ENCODE data around the gene TNNI3.

The TNNI3 gene

GRCh38 chr19:55136399-55137102, 21.0 kb downstream of the TNNI3 start:
- no peak overlapping the region for H3K27ac ChIP-seq (ENCODE audit: poor library complexity, severe bottlenecking)
- ATAC-seq (ENCODE audit: low read depth): no peak
- TF ChIP-seq, protein P1, sequence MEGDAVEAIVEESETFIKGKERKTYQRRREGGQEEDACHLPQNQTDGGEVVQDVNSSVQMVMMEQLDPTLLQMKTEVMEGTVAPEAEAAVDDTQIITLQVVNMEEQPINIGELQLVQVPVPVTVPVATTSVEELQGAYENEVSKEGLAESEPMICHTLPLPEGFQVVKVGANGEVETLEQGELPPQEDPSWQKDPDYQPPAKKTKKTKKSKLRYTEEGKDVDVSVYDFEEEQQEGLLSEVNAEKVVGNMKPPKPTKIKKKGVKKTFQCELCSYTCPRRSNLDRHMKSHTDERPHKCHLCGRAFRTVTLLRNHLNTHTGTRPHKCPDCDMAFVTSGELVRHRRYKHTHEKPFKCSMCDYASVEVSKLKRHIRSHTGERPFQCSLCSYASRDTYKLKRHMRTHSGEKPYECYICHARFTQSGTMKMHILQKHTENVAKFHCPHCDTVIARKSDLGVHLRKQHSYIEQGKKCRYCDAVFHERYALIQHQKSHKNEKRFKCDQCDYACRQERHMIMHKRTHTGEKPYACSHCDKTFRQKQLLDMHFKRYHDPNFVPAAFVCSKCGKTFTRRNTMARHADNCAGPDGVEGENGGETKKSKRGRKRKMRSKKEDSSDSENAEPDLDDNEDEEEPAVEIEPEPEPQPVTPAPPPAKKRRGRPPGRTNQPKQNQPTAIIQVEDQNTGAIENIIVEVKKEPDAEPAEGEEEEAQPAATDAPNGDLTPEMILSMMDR (IDR thresholded peaks at IDR 0.05; ENCODE audit: poor library complexity, severe bottlenecking): no peak

GRCh38 chr19:55134736-55135135, 22.8 kb downstream of the TNNI3 start:
- TF ChIP-seq, protein P1 (IDR thresholded peaks at IDR 0.05; ENCODE audit: poor library complexity, severe bottlenecking): no peak
- Histone ChIP-seq H3K9me3 (ENCODE audit: severe bottlenecking) (no peaks in the 10 kb centered on the region), H3K27ac (ENCODE audit: poor library complexity, severe bottlenecking) (no peak overlapping the region), H3K4me3 (ENCODE audit: severe bottlenecking) (no peak overlapping the region), H3K4me1 (ENCODE audit: insufficient read depth, poor library complexity, severe bottlenecking) (no peaks in the 10 kb centered on the region), H3K27me3 (ENCODE audit: insufficient read depth, poor library complexity, severe bottlenecking) (no peaks in the 10 kb centered on the region), H3K36me3 (ENCODE audit: low read depth) (peaks cover 18% of the 10 kb centered on the region)
- no peak for ATAC-seq (ENCODE audit: low read depth)
- DNase-seq (ENCODE audit: low spot score): no peak

More at GRCh38 chr19:55136399-55137102, 21.0 kb downstream of the TNNI3 start:
- no peaks in the 10 kb centered on the region for H3K27me3 ChIP-seq (ENCODE audit: insufficient read depth, poor library complexity, severe bottlenecking)
- no peak overlapping the region for H3K4me3 ChIP-seq (ENCODE audit: severe bottlenecking)
- no peaks in the 10 kb centered on the region for H3K9me3 ChIP-seq (ENCODE audit: severe bottlenecking)
- no peaks in the 10 kb centered on the region for H3K4me1 ChIP-seq (ENCODE audit: insufficient read depth, poor library complexity, severe bottlenecking)
- peaks cover 31% of the 10 kb centered on the region for H3K36me3 ChIP-seq (ENCODE audit: low read depth)
- DNase-seq (ENCODE audit: low spot score): no peak

DNA sequence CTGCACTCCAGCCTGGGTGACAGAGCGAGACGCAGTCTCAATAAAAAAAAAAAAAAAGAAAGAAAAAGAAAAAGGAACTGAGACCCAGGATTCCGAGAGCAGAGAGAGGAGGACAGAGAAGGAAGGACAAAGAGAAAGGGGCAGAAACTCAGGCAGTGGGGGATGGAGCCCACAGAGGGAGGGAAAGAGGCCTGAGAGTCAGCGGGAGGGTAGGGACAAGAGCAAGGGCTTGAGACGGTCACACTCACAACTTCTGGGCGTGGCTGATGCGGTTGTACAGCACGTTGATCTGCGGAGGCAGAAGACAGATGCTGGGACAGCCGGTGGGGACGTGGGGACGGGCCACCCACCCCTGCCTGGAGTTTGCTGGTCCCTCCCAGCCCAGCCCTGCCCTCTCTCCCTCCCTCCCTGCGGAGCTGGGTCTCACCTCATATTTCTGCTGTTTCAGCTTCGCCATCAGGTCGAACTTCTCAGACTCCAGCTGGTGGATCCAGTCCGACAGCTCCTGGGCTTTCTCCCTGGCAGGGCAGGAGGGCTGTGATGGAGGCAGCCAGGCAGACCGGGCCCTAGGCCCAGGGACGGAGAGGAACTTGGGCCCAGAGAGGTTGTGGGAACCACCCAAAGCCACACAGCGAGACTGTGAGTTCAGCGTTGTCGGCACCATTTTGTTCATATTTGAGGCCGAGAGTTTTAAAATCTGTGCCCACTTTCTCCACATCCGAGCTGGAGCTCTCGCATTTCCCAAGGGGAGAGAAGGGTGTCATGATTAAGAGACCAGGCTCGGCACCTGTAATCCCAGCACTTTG, 23.7 kb downstream of the TNNI3 start:
- Histone ChIP-seq H3K36me3 (ENCODE audit: low read depth) (peaks cover 18% of the 10 kb centered on the region), H3K27me3 (ENCODE audit: insufficient read depth, poor library complexity, severe bottlenecking) (no peaks in the 10 kb centered on the region), H3K9me3 (ENCODE audit: severe bottlenecking) (no peaks in the 10 kb centered on the region), H3K4me3 (ENCODE audit: severe bottlenecking) (no peak overlapping the region), H3K27ac (ENCODE audit: poor library complexity, severe bottlenecking) (no peak overlapping the region), H3K4me1 (ENCODE audit: insufficient read depth, poor library complexity, severe bottlenecking) (no peaks in the 10 kb centered on the region)
- ATAC-seq (ENCODE audit: low read depth) (no peak), DNase-seq (ENCODE audit: low spot score) (no peak)
- TF ChIP-seq, protein P1 (IDR thresholded peaks at IDR 0.05; ENCODE audit: poor library complexity, severe bottlenecking): no peak

GRCh38 chr19:55132453-55133129, 24.9 kb downstream of the TNNI3 start:
- TF ChIP-seq, protein P1 (IDR thresholded peaks at IDR 0.05; ENCODE audit: poor library complexity, severe bottlenecking): no peak
- Histone ChIP-seq H3K27ac (ENCODE audit: poor library complexity, severe bottlenecking) (no peak overlapping the region), H3K4me1 (ENCODE audit: insufficient read depth, poor library complexity, severe bottlenecking) (no peaks in the 10 kb centered on the region), H3K27me3 (ENCODE audit: insufficient read depth, poor library complexity, severe bottlenecking) (no peaks in the 10 kb centered on the region), H3K9me3 (ENCODE audit: severe bottlenecking) (no peaks in the 10 kb centered on the region), H3K4me3 (ENCODE audit: severe bottlenecking) (no peak overlapping the region), H3K36me3 (ENCODE audit: low read depth) (peaks cover 14% of the 10 kb centered on the region)
- no peak; the same call in 2 of the 3 replicates for ATAC-seq (ENCODE audit: low read depth)
- no peak for DNase-seq (ENCODE audit: low spot score)
